ENCODE measurements around the gene PPP2R3C.

DNA sequence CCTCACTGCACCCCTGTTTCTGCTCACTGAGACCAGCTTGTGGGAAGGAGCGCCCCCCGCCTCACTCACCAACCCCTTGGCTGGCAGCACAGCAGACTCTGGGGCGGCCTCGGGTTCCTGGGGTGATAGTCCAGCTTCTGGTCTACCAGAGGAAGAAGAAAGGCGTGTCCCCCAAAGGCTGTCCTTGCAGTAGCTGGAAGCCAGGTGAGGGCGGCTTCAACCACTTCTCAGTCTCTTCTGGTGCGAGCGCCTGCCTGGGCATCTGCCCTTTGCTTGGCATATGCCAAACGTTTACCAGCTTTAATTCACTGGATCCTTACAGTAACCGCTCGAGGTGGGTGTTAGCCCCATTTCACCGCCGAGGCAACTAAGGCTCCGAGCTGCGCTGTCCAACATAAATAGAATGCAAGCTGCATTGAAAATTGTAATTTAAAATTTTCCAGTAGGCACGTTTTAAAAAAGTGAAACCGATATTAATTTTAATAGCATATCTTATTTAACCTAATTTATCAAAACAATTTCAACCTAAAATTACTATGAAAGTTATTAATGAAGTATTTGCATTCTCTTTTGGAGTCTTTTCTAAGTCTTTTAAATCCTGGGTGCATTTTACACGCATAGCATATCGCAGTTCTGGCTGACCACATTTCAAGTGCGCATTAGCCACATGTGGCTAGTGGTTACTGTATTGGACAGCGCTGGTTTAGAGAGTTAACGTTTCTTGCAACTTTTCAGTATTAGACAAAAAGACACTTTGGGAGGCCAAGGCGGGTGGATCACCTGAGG, 74.8 kb downstream of the PPP2R3C start:
- TF ChIP-seq, protein P1, sequence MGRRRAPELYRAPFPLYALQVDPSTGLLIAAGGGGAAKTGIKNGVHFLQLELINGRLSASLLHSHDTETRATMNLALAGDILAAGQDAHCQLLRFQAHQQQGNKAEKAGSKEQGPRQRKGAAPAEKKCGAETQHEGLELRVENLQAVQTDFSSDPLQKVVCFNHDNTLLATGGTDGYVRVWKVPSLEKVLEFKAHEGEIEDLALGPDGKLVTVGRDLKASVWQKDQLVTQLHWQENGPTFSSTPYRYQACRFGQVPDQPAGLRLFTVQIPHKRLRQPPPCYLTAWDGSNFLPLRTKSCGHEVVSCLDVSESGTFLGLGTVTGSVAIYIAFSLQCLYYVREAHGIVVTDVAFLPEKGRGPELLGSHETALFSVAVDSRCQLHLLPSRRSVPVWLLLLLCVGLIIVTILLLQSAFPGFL (CRISPR knock-in tag; IDR thresholded peaks at IDR 0.05) = no peak
- no peak for TF ChIP-seq MAZ (IDR thresholded peaks at IDR 0.05; ENCODE audit: borderline replicate concordance, low read depth, low read length)
- no peak for TF ChIP-seq MAZ (CRISPR knock-in tag; IDR thresholded peaks at IDR 0.05; ENCODE audit: low read depth)
- TF ChIP-seq YY1 (IDR thresholded peaks at IDR 0.05; ENCODE audit: insufficient read depth, insufficient replicate concordance, low read depth, low read length) = peak; percentile 6
- TF ChIP-seq, protein P2, sequence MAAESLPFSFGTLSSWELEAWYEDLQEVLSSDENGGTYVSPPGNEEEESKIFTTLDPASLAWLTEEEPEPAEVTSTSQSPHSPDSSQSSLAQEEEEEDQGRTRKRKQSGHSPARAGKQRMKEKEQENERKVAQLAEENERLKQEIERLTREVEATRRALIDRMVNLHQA (CRISPR knock-in tag; IDR thresholded peaks at IDR 0.05) = no peak
- TF ChIP-seq, protein P3, sequence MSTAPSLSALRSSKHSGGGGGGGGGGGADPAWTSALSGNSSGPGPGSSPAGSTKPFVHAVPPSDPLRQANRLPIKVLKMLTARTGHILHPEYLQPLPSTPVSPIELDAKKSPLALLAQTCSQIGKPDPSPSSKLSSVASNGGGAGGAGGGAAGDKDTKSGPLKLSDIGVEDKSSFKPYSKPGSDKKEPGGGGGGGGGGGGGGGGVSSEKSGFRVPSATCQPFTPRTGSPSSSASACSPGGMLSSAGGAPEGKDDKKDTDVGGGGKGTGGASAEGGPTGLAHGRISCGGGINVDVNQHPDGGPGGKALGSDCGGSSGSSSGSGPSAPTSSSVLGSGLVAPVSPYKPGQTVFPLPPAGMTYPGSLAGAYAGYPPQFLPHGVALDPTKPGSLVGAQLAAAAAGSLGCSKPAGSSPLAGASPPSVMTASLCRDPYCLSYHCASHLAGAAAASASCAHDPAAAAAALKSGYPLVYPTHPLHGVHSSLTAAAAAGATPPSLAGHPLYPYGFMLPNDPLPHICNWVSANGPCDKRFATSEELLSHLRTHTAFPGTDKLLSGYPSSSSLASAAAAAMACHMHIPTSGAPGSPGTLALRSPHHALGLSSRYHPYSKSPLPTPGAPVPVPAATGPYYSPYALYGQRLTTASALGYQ (CRISPR knock-in tag; IDR thresholded peaks at IDR 0.05) = no peak
- no peak for TF ChIP-seq TEAD3 (CRISPR knock-in tag; optimal IDR thresholded peaks at IDR 0.05; ENCODE audit: borderline replicate concordance)
- no peak for TF ChIP-seq CREM (IDR thresholded peaks at IDR 0.05)
- no peak for TF ChIP-seq CREM (CRISPR knock-in tag; IDR thresholded peaks at IDR 0.05)
